Astrocyte (in vitro differentiated cells and primary cell): Measurements from ENCODE around the gene UNCX. TPM values are rescaled to one million over a fixed set of nuclear protein-coding genes. Genes with fewer than 3 reads are reported as not detected.

Experiments
- DNase-seq: peaks from one replicate; pipeline ENCODE4 v3.0.0-alpha.2; 2010; ENCODE audit warnings: low read depth
- FAIRE-seq: peaks from 2 replicates; lab custom pipeline; 2011; peaks lifted over from hg19 to GRCh38; lab: Jason Lieb, UNC
- H2AFZ ChIP-seq: 2 replicates; pipeline ENCODE4 v1.6.0; 2012; ENCODE audit warnings: low read depth, low read length, inconsistent platforms
- H3K27ac ChIP-seq: 2 replicates; pipeline ENCODE4 v1.5.1; 2011; ENCODE audit warnings: low read depth, low read length, inconsistent platforms
- H3K27me3 ChIP-seq: 2 replicates; pipeline ENCODE4 v1.6.0; 2011; ENCODE audit warnings: low read length, inconsistent platforms; ENCODE audit not compliant: insufficient read depth
- H3K36me3 ChIP-seq: 2 replicates; pipeline ENCODE4 v1.5.1; 2011; ENCODE audit warnings: low read length, inconsistent platforms; ENCODE audit not compliant: insufficient read depth
- H3K4me1 ChIP-seq: 2 replicates; pipeline ENCODE4 v1.5.1; 2011; ENCODE audit warnings: low read length, inconsistent platforms; ENCODE audit not compliant: insufficient read depth
- H3K4me2 ChIP-seq: 2 replicates; pipeline ENCODE4 v1.6.0; 2012; ENCODE audit warnings: low read length, inconsistent platforms
- H3K4me3 ChIP-seq: 2 replicates; pipeline ENCODE4 v1.5.1; 2011; ENCODE audit warnings: low read depth, mild to moderate bottlenecking, low read length, inconsistent platforms; ENCODE audit not compliant: insufficient read depth
- H3K79me2 ChIP-seq: 2 replicates; pipeline ENCODE4 v1.6.0; 2012; ENCODE audit warnings: mild to moderate bottlenecking, low read length, inconsistent platforms; ENCODE audit not compliant: insufficient read depth
- H3K9ac ChIP-seq: 2 replicates; pipeline ENCODE4 v1.6.0; 2012; ENCODE audit warnings: mild to moderate bottlenecking, low read length, inconsistent platforms
- H3K9me3 ChIP-seq: 2 replicates; pipeline ENCODE4 v1.5.1; 2012; ENCODE audit warnings: low read depth, mild to moderate bottlenecking, low read length, inconsistent platforms; ENCODE audit not compliant: insufficient read depth
- H4K20me1 ChIP-seq: 2 replicates; pipeline ENCODE4 v1.6.0; 2012; ENCODE audit warnings: low read length, inconsistent platforms; ENCODE audit not compliant: insufficient read depth
- H3K27ac Mint-ChIP-seq: one replicate; pipeline ENCODE4 v1.8.0; 2021; ENCODE audit warnings: mild to moderate bottlenecking, mixed read lengths; ENCODE audit not compliant: unreplicated experiment
- H3K27me3 Mint-ChIP-seq: one replicate; pipeline ENCODE4 v1.8.0; 2021; ENCODE audit warnings: low read depth, mixed read lengths; ENCODE audit not compliant: unreplicated experiment
- H3K36me3 Mint-ChIP-seq: one replicate; pipeline ENCODE4 v1.8.0; 2021; ENCODE audit warnings: low read depth, mixed read lengths; ENCODE audit not compliant: unreplicated experiment
- H3K4me1 Mint-ChIP-seq: one replicate; pipeline ENCODE4 v1.8.0; 2021; ENCODE audit warnings: low read depth, mixed read lengths; ENCODE audit not compliant: unreplicated experiment
- H3K4me3 Mint-ChIP-seq: one replicate; pipeline ENCODE4 v1.8.0; 2021; ENCODE audit warnings: mild to moderate bottlenecking, moderate library complexity, mixed read lengths; ENCODE audit not compliant: unreplicated experiment
- H3K9me3 Mint-ChIP-seq: one replicate; pipeline ENCODE4 v1.8.0; 2021; ENCODE audit warnings: mild to moderate bottlenecking, mixed read lengths; ENCODE audit not compliant: unreplicated experiment
- EZH2 ChIP-seq: IDR thresholded peaks from 2 replicates; pipeline ENCODE4 v1.6.1; 2012; ENCODE audit warnings: mild to moderate bottlenecking, low read length, inconsistent platforms; ENCODE audit not compliant: insufficient read depth
- total RNA-seq: library from RNA; stranded (reverse); gene quantifications from 2 replicates; pipeline ENCODE4 v1.2.1, GENCODE V29; 2021
- TF ChIP-seq, protein P1 (sequence below): IDR thresholded peaks from 2 replicates; pipeline ENCODE4 v1.5.1; 2011; ENCODE audit warnings: low read depth, mild to moderate bottlenecking, inconsistent platforms, low read length, moderate library complexity; ENCODE audit not compliant: insufficient read depth

The UNCX gene
- total RNA-seq, 1 donor from 2014 or later, result not detected

DNA sequence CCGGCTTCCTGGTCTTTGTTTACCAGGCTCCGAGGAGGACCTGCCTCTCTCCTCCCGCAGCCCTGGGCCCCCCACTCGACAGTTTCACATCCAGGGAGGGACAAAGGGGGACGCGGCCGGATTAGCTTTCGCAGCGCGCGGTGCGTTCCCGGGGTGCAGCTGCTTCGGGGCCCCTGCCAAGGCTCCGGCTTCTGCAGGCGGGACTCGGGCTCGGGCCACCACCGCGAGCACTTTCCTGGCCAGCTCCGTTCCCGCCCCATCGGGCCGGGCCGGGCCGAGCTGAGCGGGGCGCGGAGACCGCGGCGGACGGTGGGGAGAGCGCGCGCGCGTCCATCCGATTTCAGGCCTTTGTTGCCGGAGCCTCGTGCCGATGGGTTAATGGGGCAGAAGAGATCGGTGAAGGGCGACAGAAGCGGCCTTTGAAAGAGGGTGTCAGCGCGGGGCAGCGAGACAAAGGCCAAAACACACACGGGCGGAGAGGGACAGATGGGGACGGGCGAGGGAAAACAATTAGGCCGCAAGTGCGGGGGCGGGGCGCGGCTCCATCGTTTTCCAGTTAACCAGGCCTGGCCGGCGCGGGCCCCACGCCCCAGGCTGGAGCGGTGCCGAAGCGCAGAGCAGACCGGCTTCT lies 8.5 kb upstream of the UNCX start:
- H3K4me2 ChIP-seq, result peak overlapping the region; percentile 26
- no peak overlapping the region for H3K4me3 Mint-ChIP-seq

DNA sequence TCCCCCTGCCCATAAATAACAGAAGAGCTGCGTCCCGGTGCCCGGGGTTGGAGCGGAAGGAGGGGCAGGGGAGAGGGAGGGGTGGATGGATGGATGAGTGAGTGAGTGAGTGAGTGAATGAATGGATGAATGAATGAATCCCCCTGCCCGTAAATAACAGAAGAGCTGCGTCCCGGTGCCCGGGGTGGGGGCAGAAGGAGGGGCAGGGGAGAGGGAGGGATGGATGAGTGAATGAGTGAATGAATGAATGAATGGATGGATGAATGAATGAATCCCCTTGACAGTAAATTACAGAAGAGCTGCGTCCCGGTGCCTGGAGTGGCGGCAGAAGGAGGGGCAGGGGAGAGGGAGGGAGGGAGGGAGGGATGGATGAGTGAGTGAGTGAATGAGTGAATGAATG lies 7.6 kb upstream of the UNCX start:
- no peak for TF ChIP-seq EZH2
- TF ChIP-seq, protein P1, sequence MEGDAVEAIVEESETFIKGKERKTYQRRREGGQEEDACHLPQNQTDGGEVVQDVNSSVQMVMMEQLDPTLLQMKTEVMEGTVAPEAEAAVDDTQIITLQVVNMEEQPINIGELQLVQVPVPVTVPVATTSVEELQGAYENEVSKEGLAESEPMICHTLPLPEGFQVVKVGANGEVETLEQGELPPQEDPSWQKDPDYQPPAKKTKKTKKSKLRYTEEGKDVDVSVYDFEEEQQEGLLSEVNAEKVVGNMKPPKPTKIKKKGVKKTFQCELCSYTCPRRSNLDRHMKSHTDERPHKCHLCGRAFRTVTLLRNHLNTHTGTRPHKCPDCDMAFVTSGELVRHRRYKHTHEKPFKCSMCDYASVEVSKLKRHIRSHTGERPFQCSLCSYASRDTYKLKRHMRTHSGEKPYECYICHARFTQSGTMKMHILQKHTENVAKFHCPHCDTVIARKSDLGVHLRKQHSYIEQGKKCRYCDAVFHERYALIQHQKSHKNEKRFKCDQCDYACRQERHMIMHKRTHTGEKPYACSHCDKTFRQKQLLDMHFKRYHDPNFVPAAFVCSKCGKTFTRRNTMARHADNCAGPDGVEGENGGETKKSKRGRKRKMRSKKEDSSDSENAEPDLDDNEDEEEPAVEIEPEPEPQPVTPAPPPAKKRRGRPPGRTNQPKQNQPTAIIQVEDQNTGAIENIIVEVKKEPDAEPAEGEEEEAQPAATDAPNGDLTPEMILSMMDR, result no peak
- Mint-ChIP-seq H3K27ac (no peak overlapping the region), H3K36me3 (peaks cover 2% of the 10 kb centered on the region), H3K4me3 (no peak overlapping the region), H3K27me3 (peaks cover 61% of the 10 kb centered on the region), H3K9me3 (peaks cover 15% of the 10 kb centered on the region), H3K4me1 (no peaks in the 10 kb centered on the region)
- FAIRE-seq (no peak), DNase-seq (no peak)
- Histone ChIP-seq H3K27ac (no peak overlapping the region), H3K4me2 (no peak overlapping the region), H3K4me1 (no peaks in the 10 kb centered on the region), H2AFZ (no peak overlapping the region), H4K20me1 (peaks cover 7% of the 10 kb centered on the region), H3K9me3 (no peaks in the 10 kb centered on the region), H3K4me3 (no peak overlapping the region), H3K9ac (no peak overlapping the region), H3K27me3 (peaks cover 74% of the 10 kb centered on the region), H3K36me3 (no peaks in the 10 kb centered on the region), H3K79me2 (no peaks in the 10 kb centered on the region)

More for the DNA sequence above, 8.5 kb upstream of the UNCX start:
- Histone ChIP-seq H3K36me3 (no peaks in the 10 kb centered on the region), H3K27ac (no peak overlapping the region), H3K9me3 (no peaks in the 10 kb centered on the region), H3K4me3 (no peak overlapping the region), H2AFZ (no peak overlapping the region), H3K27me3 (peaks cover 74% of the 10 kb centered on the region), H3K9ac (no peak overlapping the region), H3K79me2 (no peaks in the 10 kb centered on the region), H4K20me1 (peaks cover 7% of the 10 kb centered on the region), H3K4me1 (no peaks in the 10 kb centered on the region)
- DNase-seq, result no peak
- no peak for FAIRE-seq
- Mint-ChIP-seq H3K9me3 (peaks cover 15% of the 10 kb centered on the region), H3K27ac (no peak overlapping the region), H3K36me3 (peaks cover 2% of the 10 kb centered on the region), H3K27me3 (peaks cover 70% of the 10 kb centered on the region), H3K4me1 (no peaks in the 10 kb centered on the region)
- TF ChIP-seq, protein P1, result no peak
- TF ChIP-seq EZH2, result peak; percentile 74
